Lower lobe of right lung (tissue), 2 donors: Measurements from ENCODE around the gene CDC7. TPM values are rescaled to one million over a fixed set of nuclear protein-coding genes. Genes with fewer than 3 reads are reported as not detected.

Source experiments
- ATAC-seq, 2 donors: fragments of 200-7000 bp; cut with Tn5 transposase; one replicate each; pipeline ENCODE4 v1.9.1; 2020 to 2022; ENCODE audit warnings: mild to moderate bottlenecking in 2 of 2, moderate library complexity in 2 of 2
- DNase-seq: peaks from one replicate; pipeline ENCODE4 v3.0.0-alpha.2; 2020
- H3K27ac ChIP-seq: fragments of 200-600 bp; one replicate; pipeline ENCODE4 v1.8.0; 2022
- H3K27me3 ChIP-seq: fragments of 200-600 bp; one replicate; pipeline ENCODE4 v1.8.0; 2022; ENCODE audit warnings: low read depth
- H3K36me3 ChIP-seq: fragments of 200-600 bp; one replicate; pipeline ENCODE4 v1.8.0; 2022; ENCODE audit warnings: mild to moderate bottlenecking
- H3K4me1 ChIP-seq: fragments of 200-600 bp; one replicate; pipeline ENCODE4 v1.8.0; 2022
- H3K4me3 ChIP-seq: fragments of 200-600 bp; one replicate; pipeline ENCODE4 v1.8.0; 2022; ENCODE audit warnings: mild to moderate bottlenecking
- H3K9me3 ChIP-seq: fragments of 200-600 bp; one replicate; pipeline ENCODE4 v1.8.0; 2022
- intact Hi-C: fragments of 100-400 bp; cut with DNase I; formaldehyde crosslinking; loops from one replicate; pipeline ENCODE4 v1.11.0; 2022
- total RNA-seq: library from RNA; stranded (reverse); fragmentation: NEBNext Ultra II Directional; extraction: Animal tissue kit (Norgen Biotek cat#: 25700); gene quantifications from one replicate; pipeline ENCODE4 v1.2.1, GENCODE V29; 2021
- TF ChIP-seq, protein P1 (sequence below): fragments of 200-600 bp; IDR thresholded peaks from one replicate; pipeline ENCODE4 v1.8.0; 2022; ENCODE audit warnings: antibody characterized with exemption, mild to moderate bottlenecking
- donor health status: DM: no; HTN: yes; CAD: no; lungs with severe emphysema.

CDC7 gene
- total RNA-seq, 1 donor from 2014 or later: 3.4 TPM

DNA sequence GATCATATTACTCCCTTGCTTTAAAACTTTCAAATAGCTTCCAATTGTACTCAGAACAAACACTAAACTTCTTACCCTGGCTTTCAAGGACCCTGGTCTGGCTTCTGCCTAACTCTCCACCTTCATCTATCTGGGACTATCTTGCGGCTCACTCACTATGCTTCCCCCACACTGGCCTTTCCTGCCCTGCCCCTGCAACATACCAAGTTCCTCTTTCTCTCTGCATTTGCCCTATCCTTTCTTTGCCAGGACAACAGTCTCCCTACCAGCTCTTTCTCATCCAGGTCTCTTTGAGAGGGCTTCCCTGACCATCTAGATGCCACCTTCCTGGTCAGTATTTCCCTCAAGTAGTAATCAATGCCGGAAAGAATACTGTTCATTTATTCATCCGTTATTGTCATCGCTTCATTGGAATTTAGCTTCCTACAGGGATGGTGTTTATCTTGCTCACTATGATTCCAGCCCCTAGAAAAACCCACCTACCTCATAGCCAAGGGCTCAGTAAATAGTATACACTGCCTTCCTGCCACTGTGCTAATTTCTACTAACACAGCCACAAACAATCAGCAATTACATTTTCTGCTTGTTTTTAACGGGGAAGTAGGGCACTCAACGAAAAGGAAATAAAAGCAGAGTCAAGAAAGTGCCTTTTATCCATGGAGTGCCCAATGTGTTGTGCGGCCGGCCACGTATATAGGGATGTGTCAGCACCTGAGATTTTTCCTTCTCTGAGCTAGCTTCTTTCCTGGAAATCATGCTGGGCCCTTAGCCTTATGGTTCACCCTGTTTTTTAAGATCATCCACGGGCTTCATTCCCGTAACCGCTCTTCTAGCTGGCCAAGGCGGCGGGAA, 521 bp upstream of the CDC7 start:
- no peaks in the 10 kb centered on the region for H3K9me3 ChIP-seq
- no peak for DNase-seq
- peak overlapping the region; percentile 63 for H3K4me3 ChIP-seq
- H3K36me3 ChIP-seq: no peaks in the 10 kb centered on the region
- H3K27ac ChIP-seq: peak overlapping the region; percentile 66
- H3K27me3 ChIP-seq: no peaks in the 10 kb centered on the region
- TF ChIP-seq, protein P1, sequence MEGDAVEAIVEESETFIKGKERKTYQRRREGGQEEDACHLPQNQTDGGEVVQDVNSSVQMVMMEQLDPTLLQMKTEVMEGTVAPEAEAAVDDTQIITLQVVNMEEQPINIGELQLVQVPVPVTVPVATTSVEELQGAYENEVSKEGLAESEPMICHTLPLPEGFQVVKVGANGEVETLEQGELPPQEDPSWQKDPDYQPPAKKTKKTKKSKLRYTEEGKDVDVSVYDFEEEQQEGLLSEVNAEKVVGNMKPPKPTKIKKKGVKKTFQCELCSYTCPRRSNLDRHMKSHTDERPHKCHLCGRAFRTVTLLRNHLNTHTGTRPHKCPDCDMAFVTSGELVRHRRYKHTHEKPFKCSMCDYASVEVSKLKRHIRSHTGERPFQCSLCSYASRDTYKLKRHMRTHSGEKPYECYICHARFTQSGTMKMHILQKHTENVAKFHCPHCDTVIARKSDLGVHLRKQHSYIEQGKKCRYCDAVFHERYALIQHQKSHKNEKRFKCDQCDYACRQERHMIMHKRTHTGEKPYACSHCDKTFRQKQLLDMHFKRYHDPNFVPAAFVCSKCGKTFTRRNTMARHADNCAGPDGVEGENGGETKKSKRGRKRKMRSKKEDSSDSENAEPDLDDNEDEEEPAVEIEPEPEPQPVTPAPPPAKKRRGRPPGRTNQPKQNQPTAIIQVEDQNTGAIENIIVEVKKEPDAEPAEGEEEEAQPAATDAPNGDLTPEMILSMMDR: no peak
- intact Hi-C loops: no loop called here
- H3K4me1 ChIP-seq: peaks cover 15% of the 10 kb centered on the region
- no peak for ATAC-seq

DNA sequence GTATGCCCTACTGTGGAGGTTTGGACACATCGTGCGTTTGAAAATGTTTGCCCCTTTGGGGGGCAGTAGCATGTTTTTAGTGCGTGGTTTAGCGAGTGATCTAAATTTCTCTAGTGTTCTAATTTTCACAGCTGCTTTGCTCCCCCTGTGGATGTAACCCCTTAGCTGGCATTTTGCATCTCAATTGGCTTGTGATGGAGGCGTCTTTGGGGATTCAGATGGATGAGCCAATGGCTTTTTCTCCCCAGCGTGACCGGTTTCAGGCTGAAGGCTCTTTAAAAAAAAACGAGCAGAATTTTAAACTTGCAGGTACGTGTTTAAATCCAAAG, 836 bp downstream of the CDC7 start:
- TF ChIP-seq, protein P1: no peak
- Histone ChIP-seq H3K9me3 (no peaks in the 10 kb centered on the region), H3K27me3 (no peaks in the 10 kb centered on the region), H3K36me3 (no peaks in the 10 kb centered on the region), H3K4me1 (peaks cover 15% of the 10 kb centered on the region), H3K4me3 (peak overlapping the region; percentile 63), H3K27ac (peak overlapping the region; percentile 66)
- DNase-seq: no peak
- intact Hi-C loops: no loop called here
- peak in 1 of 2 donors; percentile 5 for ATAC-seq

DNA sequence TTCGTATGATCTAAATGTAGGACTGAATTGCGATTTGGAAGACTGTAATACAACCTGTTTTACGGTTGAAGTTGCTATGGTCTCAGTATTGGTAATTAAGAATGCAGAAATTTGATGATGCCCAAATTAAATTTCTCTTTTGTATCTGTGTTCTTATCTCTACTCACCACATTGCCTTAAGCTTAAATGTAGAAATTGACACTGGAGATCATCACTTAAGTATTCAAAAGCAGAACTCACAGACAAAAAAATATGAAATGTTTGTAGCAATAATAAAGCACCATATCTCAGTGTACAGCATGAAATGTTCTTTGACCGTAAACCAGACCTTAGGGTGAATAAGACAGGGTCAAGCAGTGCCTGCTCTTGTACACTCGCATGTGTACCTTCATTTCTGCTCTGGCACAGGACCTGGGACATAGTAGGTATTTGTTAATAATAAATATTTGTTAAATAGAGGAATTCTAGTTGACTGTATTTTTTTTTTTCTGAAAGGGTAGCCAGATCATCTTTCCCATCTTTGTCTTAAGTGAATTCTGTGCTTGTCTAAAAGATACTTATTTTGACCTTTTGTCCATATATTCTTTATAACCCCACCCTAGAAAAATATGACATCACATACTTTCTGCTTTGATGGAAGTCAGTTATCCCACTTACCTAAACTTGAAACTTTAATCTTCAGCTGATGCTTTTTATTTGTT, 1.5 kb downstream of the CDC7 start:
- Histone ChIP-seq H3K27me3 (no peaks in the 10 kb centered on the region), H3K9me3 (no peaks in the 10 kb centered on the region), H3K27ac (peak overlapping the region; percentile 66), H3K4me3 (peak overlapping the region; percentile 63), H3K36me3 (no peaks in the 10 kb centered on the region), H3K4me1 (peaks cover 15% of the 10 kb centered on the region)
- intact Hi-C loops: no loop called here
- TF ChIP-seq, protein P1: no peak
- DNase-seq (no peak), ATAC-seq (no peak)

DNA sequence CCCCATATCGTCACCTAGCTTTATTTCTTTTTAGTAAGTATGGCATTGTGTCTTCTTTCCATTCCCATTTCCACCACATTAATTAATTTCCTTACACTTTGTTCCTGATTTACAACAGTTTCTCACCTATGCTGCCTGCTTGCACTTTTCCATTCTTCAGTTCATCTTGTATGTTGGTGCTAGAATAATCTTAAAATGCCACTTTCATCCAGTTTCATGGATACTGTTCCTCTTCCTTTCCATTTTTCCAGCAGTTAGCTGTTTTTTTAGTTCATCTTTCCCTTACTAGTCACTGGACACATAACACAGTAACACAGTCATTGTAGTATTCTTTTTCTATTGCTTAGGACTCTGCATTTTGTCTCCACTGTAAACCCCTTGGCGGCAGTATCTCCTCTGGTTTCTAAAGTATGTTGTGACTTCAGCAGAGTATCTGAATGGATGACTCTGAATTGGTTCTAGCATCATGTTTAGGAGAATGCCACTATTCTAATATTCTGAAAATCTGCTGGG, 2.1 kb downstream of the CDC7 start:
- ATAC-seq (no peak), DNase-seq (no peak)
- intact Hi-C loops: no loop called here
- Histone ChIP-seq H3K4me1 (peaks cover 15% of the 10 kb centered on the region), H3K27me3 (no peaks in the 10 kb centered on the region), H3K4me3 (no peak overlapping the region), H3K27ac (no peak overlapping the region), H3K36me3 (no peaks in the 10 kb centered on the region), H3K9me3 (no peaks in the 10 kb centered on the region)
- TF ChIP-seq, protein P1: no peak

DNA sequence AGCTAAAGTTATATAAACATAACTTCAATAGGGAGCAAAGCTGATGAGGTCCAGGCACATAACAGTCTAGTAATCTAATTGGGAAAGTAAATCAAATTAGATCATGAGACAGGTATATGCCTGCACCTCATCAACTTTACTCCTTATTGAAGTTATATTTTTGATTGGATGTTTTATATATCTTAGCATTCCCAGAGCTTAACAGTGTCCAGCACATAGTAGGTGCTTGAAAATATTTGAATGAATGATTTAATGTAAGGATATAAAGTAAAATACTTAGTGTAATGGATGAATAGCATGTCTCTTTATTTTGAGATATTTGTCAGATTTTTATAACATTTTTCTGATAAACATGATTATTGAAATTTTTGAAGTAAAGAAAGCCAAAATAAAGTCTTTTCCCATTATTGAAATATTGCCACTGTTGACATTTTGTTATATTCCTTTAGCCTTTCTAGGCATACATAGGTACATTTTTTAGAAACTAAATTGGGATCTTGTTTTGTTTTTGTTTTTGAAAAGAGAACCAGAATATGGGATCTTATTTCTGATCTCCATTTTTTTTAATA, 2.8 kb downstream of the CDC7 start:
- DNase-seq (no peak), ATAC-seq (no peak)
- Histone ChIP-seq H3K4me3 (no peak overlapping the region), H3K4me1 (peaks cover 15% of the 10 kb centered on the region), H3K9me3 (no peaks in the 10 kb centered on the region), H3K27ac (no peak overlapping the region), H3K36me3 (no peaks in the 10 kb centered on the region), H3K27me3 (no peaks in the 10 kb centered on the region)
- intact Hi-C loops: no loop called here
- TF ChIP-seq, protein P1: no peak
